Natural killer cell treated with Interleukin-12 subunit alpha and Interleukin-12 subunit beta and Interleukin-15 and Interleukin-18, amount 100 ng/mL, for 72 hours (primary cell): Measurements from ENCODE around the gene MACROD2. TPM values are rescaled to one million over a fixed set of nuclear protein-coding genes. Genes with fewer than 3 reads are reported as not detected.

Experiments
- ATAC-seq, 2 donors: fragments of 150-1000 bp; cut with Tn5 transposase in 1 of 2; sonication (Bioruptor Pico), chemical (Tn5 transposase) in 1 of 2; 2 replicates each; pipeline ENCODE4 v1.10.0; 2021
- DNase-seq: peaks from one replicate; pipeline ENCODE4 v3.0.0; 2022; ENCODE audit warnings: low spot score
- H3K27ac Mint-ChIP-seq, 2 donors: 1 replicate in 1 of 2; 2 replicates in 1 of 2; pipeline ENCODE4 v1.8.0; 2022; ENCODE audit warnings: mixed read lengths in 2 of 2, mild to moderate bottlenecking in 1 of 2, moderate library complexity in 1 of 2
- H3K27me3 Mint-ChIP-seq, 2 donors: 1 replicate in 1 of 2; 2 replicates in 1 of 2; pipeline ENCODE4 v1.8.0; 2022; ENCODE audit warnings: mixed read lengths in 2 of 2
- H3K36me3 Mint-ChIP-seq: one replicate; pipeline ENCODE4 v1.8.0; 2022; ENCODE audit warnings: mixed read lengths
- H3K4me1 Mint-ChIP-seq, 2 donors: 1 replicate in 1 of 2; 2 replicates in 1 of 2; pipeline ENCODE4 v1.8.0; 2022; ENCODE audit warnings: low read depth in 2 of 2, mixed read lengths in 2 of 2, mild to moderate bottlenecking in 1 of 2
- H3K4me3 Mint-ChIP-seq: one replicate; pipeline ENCODE4 v1.8.0; 2022; ENCODE audit warnings: mixed read lengths
- H3K9me3 Mint-ChIP-seq: 2 replicates; pipeline ENCODE4 v1.8.0; 2022; ENCODE audit warnings: mixed read lengths
- total RNA-seq, 2 donors: library from RNA; stranded (reverse); gene quantifications; one replicate each; pipeline ENCODE4 v1.2.3, GENCODE V29; 2022

Gene MACROD2
- total RNA-seq, 2 donors from 2014 or later, result not detected

- Mint-ChIP-seq H3K36me3 (no peaks in the 10 kb centered on the region), H3K4me1 (no peaks in the 10 kb centered on the region), H3K27ac (no peak overlapping the region), H3K9me3 (peaks cover 12% of the 10 kb centered on the region), H3K27me3 (no peaks in the 10 kb centered on the region), H3K4me3 (no peak overlapping the region)
- ATAC-seq, result no peak
- no peak for DNase-seq
Measured at GRCh38 chr20:14741616-14742015, 746.3 kb downstream of the MACROD2 start.

- Mint-ChIP-seq H3K27ac (no peak overlapping the region), H3K36me3 (no peaks in the 10 kb centered on the region), H3K9me3 (peaks cover 14% of the 10 kb centered on the region), H3K4me3 (no peak overlapping the region), H3K4me1 (no peaks in the 10 kb centered on the region), H3K27me3 (no peaks in the 10 kb centered on the region)
- DNase-seq (no peak), ATAC-seq (no peak)
Measured at GRCh38 chr20:14744723-14745122, 749.4 kb downstream of the MACROD2 start.

GRCh38 chr20:14745830-14746229 lies 750.5 kb downstream of the MACROD2 start:
- no peak overlapping the region for H3K27ac Mint-ChIP-seq
- no peaks in the 10 kb centered on the region for H3K36me3 Mint-ChIP-seq
- H3K4me1 Mint-ChIP-seq, result no peaks in the 10 kb centered on the region
- no peaks in the 10 kb centered on the region for H3K27me3 Mint-ChIP-seq
- peaks cover 14% of the 10 kb centered on the region for H3K9me3 Mint-ChIP-seq
- no peak overlapping the region for H3K4me3 Mint-ChIP-seq
- no peak for DNase-seq
- ATAC-seq, result no peak

- peaks cover 28% of the 10 kb centered on the region for H3K9me3 Mint-ChIP-seq
Measured at GRCh38 chr20:14751191-14751590, 755.9 kb downstream of the MACROD2 start.

GRCh38 chr20:14757728-14758127 lies 762.4 kb downstream of the MACROD2 start:
- H3K36me3 Mint-ChIP-seq, result no peaks in the 10 kb centered on the region
- DNase-seq (no peak), ATAC-seq (no peak)
- no peak overlapping the region for H3K4me3 Mint-ChIP-seq
- H3K9me3 Mint-ChIP-seq, result peaks cover 11% of the 10 kb centered on the region
- no peaks in the 10 kb centered on the region for H3K27me3 Mint-ChIP-seq
- H3K4me1 Mint-ChIP-seq, result no peaks in the 10 kb centered on the region
- H3K27ac Mint-ChIP-seq, result no peak overlapping the region

More at GRCh38 chr20:14751191-14751590, 755.9 kb downstream of the MACROD2 start:
- no peaks in the 10 kb centered on the region for H3K4me1 Mint-ChIP-seq
- H3K27me3 Mint-ChIP-seq, result no peaks in the 10 kb centered on the region
- H3K36me3 Mint-ChIP-seq, result no peaks in the 10 kb centered on the region
- H3K4me3 Mint-ChIP-seq, result no peak overlapping the region
- no peak overlapping the region for H3K27ac Mint-ChIP-seq
- no peak for DNase-seq
- no peak for ATAC-seq

- Mint-ChIP-seq H3K36me3 (no peaks in the 10 kb centered on the region), H3K4me3 (no peak overlapping the region), H3K27ac (no peak overlapping the region), H3K9me3 (peaks cover 11% of the 10 kb centered on the region), H3K27me3 (no peaks in the 10 kb centered on the region), H3K4me1 (no peaks in the 10 kb centered on the region)
- ATAC-seq, result no peak
- no peak for DNase-seq
Measured at GRCh38 chr20:14758356-14758755, 763.0 kb downstream of the MACROD2 start.

GRCh38 chr20:14759979-14760378 lies 764.7 kb downstream of the MACROD2 start:
- DNase-seq, result no peak
- no peak overlapping the region for H3K4me3 Mint-ChIP-seq
- H3K4me1 Mint-ChIP-seq, result no peaks in the 10 kb centered on the region
- no peak for ATAC-seq
- H3K36me3 Mint-ChIP-seq, result no peaks in the 10 kb centered on the region
- peaks cover 11% of the 10 kb centered on the region for H3K9me3 Mint-ChIP-seq
- no peak overlapping the region for H3K27ac Mint-ChIP-seq
- no peaks in the 10 kb centered on the region for H3K27me3 Mint-ChIP-seq

GRCh38 chr20:14761903-14762302 lies 766.6 kb downstream of the MACROD2 start:
- Mint-ChIP-seq H3K9me3 (peaks cover 11% of the 10 kb centered on the region), H3K36me3 (no peaks in the 10 kb centered on the region), H3K27ac (no peak overlapping the region), H3K4me3 (no peak overlapping the region), H3K27me3 (no peaks in the 10 kb centered on the region), H3K4me1 (no peaks in the 10 kb centered on the region)
- DNase-seq, result no peak
- no peak for ATAC-seq

GRCh38 chr20:14764511-14765369 lies 769.4 kb downstream of the MACROD2 start:
- DNase-seq (no peak), ATAC-seq (no peak)
- Mint-ChIP-seq H3K9me3 (peaks cover 14% of the 10 kb centered on the region), H3K36me3 (no peaks in the 10 kb centered on the region), H3K4me3 (no peak overlapping the region), H3K27me3 (no peaks in the 10 kb centered on the region), H3K4me1 (no peaks in the 10 kb centered on the region), H3K27ac (no peak overlapping the region)

GRCh38 chr20:14765370-14765701 lies 770.0 kb downstream of the MACROD2 start:
- H3K27ac Mint-ChIP-seq, result no peak overlapping the region
- H3K4me1 Mint-ChIP-seq, result no peaks in the 10 kb centered on the region
- ATAC-seq, result no peak
- H3K36me3 Mint-ChIP-seq, result no peaks in the 10 kb centered on the region
- no peaks in the 10 kb centered on the region for H3K27me3 Mint-ChIP-seq
- H3K9me3 Mint-ChIP-seq, result peaks cover 14% of the 10 kb centered on the region
- DNase-seq, result no peak
- no peak overlapping the region for H3K4me3 Mint-ChIP-seq

GRCh38 chr20:14773486-14773885 lies 778.2 kb downstream of the MACROD2 start:
- no peak overlapping the region for H3K27ac Mint-ChIP-seq
- no peak for DNase-seq
- H3K27me3 Mint-ChIP-seq, result no peaks in the 10 kb centered on the region
- no peaks in the 10 kb centered on the region for H3K4me1 Mint-ChIP-seq
- peaks cover 6% of the 10 kb centered on the region for H3K36me3 Mint-ChIP-seq
- ATAC-seq, result no peak
- H3K9me3 Mint-ChIP-seq, result peaks cover 18% of the 10 kb centered on the region
- no peak overlapping the region for H3K4me3 Mint-ChIP-seq

- Mint-ChIP-seq H3K4me1 (no peaks in the 10 kb centered on the region), H3K4me3 (no peak overlapping the region), H3K9me3 (peaks cover 20% of the 10 kb centered on the region), H3K27ac (no peak overlapping the region), H3K27me3 (no peaks in the 10 kb centered on the region), H3K36me3 (peaks cover 6% of the 10 kb centered on the region)
- DNase-seq, result no peak
- no peak for ATAC-seq
Measured at GRCh38 chr20:14775778-14776177, 780.5 kb downstream of the MACROD2 start.

- Mint-ChIP-seq H3K27me3 (no peaks in the 10 kb centered on the region), H3K36me3 (peaks cover 6% of the 10 kb centered on the region), H3K27ac (no peak overlapping the region), H3K9me3 (peaks cover 18% of the 10 kb centered on the region), H3K4me1 (no peaks in the 10 kb centered on the region), H3K4me3 (no peak overlapping the region)
- ATAC-seq (no peak), DNase-seq (no peak)
Measured at GRCh38 chr20:14777591-14777990, 782.3 kb downstream of the MACROD2 start.

- ATAC-seq, result no peak
- Mint-ChIP-seq H3K27me3 (no peaks in the 10 kb centered on the region), H3K36me3 (peaks cover 6% of the 10 kb centered on the region), H3K27ac (no peak overlapping the region), H3K4me1 (no peaks in the 10 kb centered on the region), H3K9me3 (peaks cover 20% of the 10 kb centered on the region), H3K4me3 (no peak overlapping the region)
- DNase-seq, result no peak
Measured at GRCh38 chr20:14778096-14778495, 782.8 kb downstream of the MACROD2 start.

- Mint-ChIP-seq H3K36me3 (peaks cover 6% of the 10 kb centered on the region), H3K4me1 (no peaks in the 10 kb centered on the region), H3K9me3 (peaks cover 17% of the 10 kb centered on the region), H3K27me3 (no peaks in the 10 kb centered on the region), H3K4me3 (no peak overlapping the region), H3K27ac (no peak overlapping the region)
- no peak for DNase-seq
- ATAC-seq, result no peak
Measured at GRCh38 chr20:14778875-14779274, 783.6 kb downstream of the MACROD2 start.
